Measurements from ENCODE around the gene STX3.

DNA sequence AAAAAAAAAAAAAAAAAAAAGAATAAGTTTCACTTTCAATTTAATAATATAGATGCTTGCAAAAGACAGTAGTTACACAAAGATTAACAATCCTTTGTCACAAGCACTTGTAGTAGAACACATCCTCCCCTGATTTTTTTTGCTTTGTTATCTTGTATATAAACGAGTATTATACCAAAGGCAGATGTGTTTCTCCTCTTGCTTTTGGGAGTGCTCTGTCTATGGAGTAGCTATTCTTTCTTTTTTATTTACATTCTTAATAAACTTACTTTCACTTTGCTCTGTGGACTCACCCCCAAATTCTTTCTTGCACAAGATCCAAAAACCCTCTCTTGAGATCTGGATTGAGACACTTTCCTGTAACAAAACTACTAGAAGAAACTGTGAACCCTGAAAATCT lies 58.8 kb downstream of the STX3 start:
- TF ChIP-seq SUZ12 (IDR thresholded peaks at IDR 0.05; ENCODE audit: extremely low read depth, insufficient read depth, insufficient read length) (no peak), YY1 (IDR thresholded peaks at IDR 0.05; ENCODE audit: insufficient read depth, insufficient read length) (no peak)
